H1 (cell line): ENCODE data around the gene PDPK1. TPM values are rescaled to one million over a fixed set of nuclear protein-coding genes. Genes with fewer than 3 reads are reported as not detected.

Source experiments
- CTCF ChIA-PET: fragments of 300-600 bp; sonication (Branson Sonifier 250); formaldehyde crosslinking; loops from one replicate; lab custom pipeline; 2021; ENCODE audit not compliant: partially characterized antibody; lab: Charles Lee
- POLR2A ChIA-PET: fragments of 300-600 bp; sonication (Branson Sonifier 250); formaldehyde crosslinking; loops from one replicate; lab custom pipeline; 2021; ENCODE audit warnings: inconsistent platforms; ENCODE audit not compliant: partially characterized antibody; lab: Charles Lee
- DNase-seq, 2 experiments: peaks; one replicate each; pipeline versions ENCODE4 v3.0.0 to v3.0.0-alpha.2; 2010 to 2022; ENCODE audit warnings: low spot score in 2 of 2, low read depth in 1 of 2, mixed read lengths in 1 of 2
- FAIRE-seq: peaks from 2 replicates; lab custom pipeline; 2011; peaks lifted over from hg19 to GRCh38; lab: Jason Lieb, UNC
- H2AFZ ChIP-seq: 2 replicates; pipeline ENCODE4 v1.8.1; 2012; ENCODE audit warnings: low read length, inconsistent platforms
- H2AK5ac ChIP-seq: 2 replicates; pipeline ENCODE4 v1.6.1; 2013; ENCODE audit warnings: low read depth, low read length
- H2BK120ac ChIP-seq: replicated peaks from 2 replicates; pipeline ENCODE3; 2013; ENCODE audit warnings: low read depth, low read length, inconsistent platforms
- H2BK12ac ChIP-seq: 2 replicates; pipeline ENCODE4 v1.6.1; 2013; ENCODE audit warnings: low read depth, low read length
- H2BK15ac ChIP-seq: 2 replicates; pipeline ENCODE4 v1.6.1; 2013; ENCODE audit warnings: low read length
- H2BK20ac ChIP-seq: 2 replicates; pipeline ENCODE4 v1.6.1; 2013; ENCODE audit warnings: low read length
- H2BK5ac ChIP-seq: 2 replicates; pipeline ENCODE4 v1.6.1; 2013; ENCODE audit warnings: low read depth, low read length
- H3K14ac ChIP-seq: 2 replicates; pipeline ENCODE4 v1.6.1; 2013; ENCODE audit warnings: inconsistent platforms; ENCODE audit not compliant: insufficient read length
- H3K18ac ChIP-seq: 2 replicates; pipeline ENCODE4 v1.6.1; 2013; ENCODE audit warnings: low read length; ENCODE audit errors: extremely low read depth
- H3K23ac ChIP-seq: 2 replicates; pipeline ENCODE4 v1.6.1; 2013; ENCODE audit warnings: inconsistent platforms; ENCODE audit not compliant: insufficient read length
- H3K23me2 ChIP-seq: 2 replicates; pipeline ENCODE4 v1.6.1; 2013; ENCODE audit warnings: low read depth, low read length
- H3K27ac ChIP-seq: 2 replicates; pipeline ENCODE4 v1.6.1; 2011; ENCODE audit warnings: low read depth, low read length, inconsistent platforms
- H3K27me3 ChIP-seq, 4 experiments: replicated peaks in 1 of 4; 1 replicate in 1 of 4; 2 replicates in 3 of 4; pipeline versions ENCODE4 v1.6.1 to v1.8.1; 2011 to 2013; ENCODE audit warnings: low read length in 3 of 4, mild to moderate bottlenecking in 3 of 4, inconsistent platforms in 2 of 4, mixed read lengths in 2 of 4, moderate library complexity in 1 of 4; ENCODE audit not compliant: control insufficient read depth in 3 of 4, insufficient read depth in 3 of 4; ENCODE audit errors: extremely low read depth in 1 of 4
- H3K36me3 ChIP-seq, 4 experiments: 2 replicates each; pipeline versions ENCODE4 v1.6.1 to v1.8.1; 2011 to 2013; ENCODE audit warnings: mild to moderate bottlenecking in 4 of 4, low read length in 3 of 4, moderate library complexity in 2 of 4, control low read depth in 1 of 4, inconsistent platforms in 1 of 4; ENCODE audit not compliant: insufficient read depth in 4 of 4, control insufficient read depth in 2 of 4
- H3K4ac ChIP-seq: replicated peaks from 2 replicates; pipeline ENCODE3; 2013; ENCODE audit warnings: low read length, low read depth, mixed read lengths, inconsistent platforms; ENCODE audit not compliant: insufficient read length
- H3K4me1 ChIP-seq, 4 experiments: replicated peaks in 1 of 4; 1 replicate in 1 of 4; 2 replicates in 3 of 4; pipeline versions ENCODE4 v1.6.1 to v1.8.1; 2011 to 2013; ENCODE audit warnings: low read length in 3 of 4, inconsistent platforms in 2 of 4, mixed read lengths in 1 of 4; ENCODE audit not compliant: insufficient read depth in 4 of 4, control insufficient read depth in 3 of 4
- H3K4me2 ChIP-seq, 2 experiments: 2 replicates each; pipeline versions ENCODE4 v1.6.1 to v1.8.1; 2011 to 2013; ENCODE audit warnings: low read depth in 2 of 2, low read length in 2 of 2, control low read depth in 1 of 2, inconsistent platforms in 1 of 2, mild to moderate bottlenecking in 1 of 2; ENCODE audit not compliant: insufficient read depth in 1 of 2
- H3K4me3 ChIP-seq, 4 experiments: fragments of 200-600, 300-600 bp in 1 of 4; sonication (generic), shearing (Covaris generic), sonication (Bioruptor Twin) in 1 of 4; 2 replicates each; pipeline versions ENCODE4 v1.5.1 to v1.8.1; 2011 to 2016; ENCODE audit warnings: low read length in 4 of 4, low read depth in 3 of 4, control low read depth in 2 of 4, inconsistent platforms in 2 of 4, mild to moderate bottlenecking in 2 of 4, mixed read lengths in 1 of 4, moderate library complexity in 1 of 4; ENCODE audit not compliant: insufficient read depth in 2 of 4; ENCODE audit errors: extremely low read depth in 1 of 4
- H3K56ac ChIP-seq: replicated peaks from 2 replicates; pipeline ENCODE3; 2013; ENCODE audit warnings: low read depth, mild to moderate bottlenecking, mixed read lengths, low read length, inconsistent platforms; ENCODE audit not compliant: insufficient read length
- H3K79me1 ChIP-seq: 2 replicates; pipeline ENCODE4 v1.6.1; 2013; ENCODE audit warnings: low read depth, low read length, control low read depth
- H3K79me2 ChIP-seq, 2 experiments: 2 replicates each; pipeline versions ENCODE4 v1.6.1 to v1.8.1; 2012 to 2013; ENCODE audit warnings: low read length in 2 of 2, mild to moderate bottlenecking in 2 of 2, inconsistent platforms in 1 of 2; ENCODE audit not compliant: insufficient read depth in 2 of 2, control insufficient read depth in 1 of 2
- H3K9ac ChIP-seq, 4 experiments: replicated peaks in 1 of 4; 1 replicate in 1 of 4; 2 replicates in 3 of 4; pipeline versions ENCODE4 v1.6.1 to v1.8.1; 2011 to 2013; ENCODE audit warnings: low read depth in 3 of 4, low read length in 3 of 4, control low read depth in 2 of 4, mild to moderate bottlenecking in 2 of 4, moderate library complexity in 2 of 4, inconsistent platforms in 1 of 4; ENCODE audit errors: extremely low read depth in 1 of 4
- H3K9me3 ChIP-seq, 2 experiments: 2 replicates each; pipeline versions ENCODE4 v1.6.1 to v1.8.1; 2012 to 2013; ENCODE audit warnings: mild to moderate bottlenecking in 2 of 2, moderate library complexity in 2 of 2, control low read depth in 1 of 2, inconsistent platforms in 1 of 2, low read depth in 1 of 2, low read length in 1 of 2, mixed read lengths in 1 of 2; ENCODE audit not compliant: insufficient read depth in 2 of 2
- H4K20me1 ChIP-seq, 2 experiments: replicated peaks in 1 of 2; 2 replicates each; pipeline versions ENCODE3 to v1.8.1; 2011 to 2013; ENCODE audit warnings: inconsistent platforms in 2 of 2, low read length in 2 of 2, mild to moderate bottlenecking in 1 of 2; ENCODE audit not compliant: insufficient read depth in 2 of 2, control insufficient read depth in 1 of 2
- H4K5ac ChIP-seq: 2 replicates; pipeline ENCODE4 v1.6.1; 2013; ENCODE audit warnings: low read length, low read depth, mixed read lengths, inconsistent platforms; ENCODE audit not compliant: insufficient read length
- H4K8ac ChIP-seq: 2 replicates; pipeline ENCODE4 v1.8.0; 2013; ENCODE audit warnings: mild to moderate bottlenecking, moderate library complexity, low read length, inconsistent platforms; ENCODE audit not compliant: insufficient read depth; ENCODE audit errors: extremely low read depth
- H4K91ac ChIP-seq: replicated peaks from 2 replicates; pipeline ENCODE3; 2013; ENCODE audit warnings: low read length, mixed read lengths, inconsistent platforms; ENCODE audit not compliant: insufficient read length
- CTCF ChIP-seq, 3 experiments: IDR thresholded peaks; 1 replicate in 2 of 3; 2 replicates in 1 of 3; pipeline versions ENCODE4 v1.5.1 to v1.6.1; 2011; ENCODE audit warnings: low read length in 3 of 3, mild to moderate bottlenecking in 3 of 3, inconsistent platforms in 2 of 3, low read depth in 1 of 3, moderate library complexity in 1 of 3; ENCODE audit not compliant: insufficient read depth in 1 of 3; ENCODE audit errors: control extremely low read depth in 1 of 3
- HDAC6 ChIP-seq: IDR thresholded peaks from one replicate; pipeline ENCODE4 v1.7.1; 2012; ENCODE audit warnings: low read depth, mild to moderate bottlenecking, inconsistent platforms, low read length, moderate library complexity
- KDM4A ChIP-seq: IDR thresholded peaks from one replicate; pipeline ENCODE4 v1.7.1; 2012; ENCODE audit warnings: low read depth, mild to moderate bottlenecking, moderate library complexity, low read length, inconsistent platforms; ENCODE audit not compliant: severe bottlenecking
- NANOG ChIP-seq: IDR thresholded peaks from 2 replicates; pipeline ENCODE4 v1.6.1; 2011; ENCODE audit warnings: low read length, low read depth, mild to moderate bottlenecking, inconsistent platforms; ENCODE audit not compliant: insufficient read depth, poor library complexity, severe bottlenecking
- NRF1 ChIP-seq: IDR thresholded peaks from 2 replicates; pipeline ENCODE4 v1.6.1; 2011; ENCODE audit warnings: mild to moderate bottlenecking, low read depth, low read length, improper control_type of control experiment
- PHF8 ChIP-seq: fragments of 200-600 bp; sonication (generic); conservative IDR thresholded peaks from 2 replicates; pipeline ENCODE4 v1.7.1; 2012; ENCODE audit warnings: low read depth, mild to moderate bottlenecking, inconsistent platforms, low read length, moderate library complexity
- RAD21 ChIP-seq, 2 experiments: IDR thresholded peaks in 1 of 2; conservative IDR thresholded peaks in 1 of 2; 2 replicates each; pipeline ENCODE4 v1.6.1; 2011; ENCODE audit warnings: low read depth in 2 of 2, low read length in 2 of 2, improper control_type of control experiment in 1 of 2, inconsistent platforms in 1 of 2, mild to moderate bottlenecking in 1 of 2, moderate library complexity in 1 of 2
- RFX5 ChIP-seq: IDR thresholded peaks from 2 replicates; pipeline ENCODE4 v1.6.1; 2011; ENCODE audit warnings: low read depth, low read length, improper control_type of control experiment, borderline replicate concordance
- TEAD4 ChIP-seq: IDR thresholded peaks from 2 replicates; pipeline ENCODE4 v1.6.1; 2012; ENCODE audit warnings: low read depth, low read length, inconsistent platforms, mixed read lengths
- WGBS, 2 experiments: shearing (Covaris generic) in 1 of 2; methylation state at CpG; one replicate each; pipeline versions ENCODE4 v1.1.6 to v1.1.7; 2013 to 2015; ENCODE audit warnings: low lambda C conversion rate in 2 of 2, mixed read lengths in 2 of 2, inconsistent platforms in 1 of 2, low coverage in 1 of 2, missing lambda C conversion rate in 1 of 2; ENCODE audit not compliant: insufficient replicate concordance in 2 of 2, insufficient coverage in 1 of 2, insufficient read length in 1 of 2; ENCODE audit errors: extremely low coverage in 1 of 2, missing lambda C conversion rate in 1 of 2; 5-methylcytosine and 5-hydroxymethylcytosine counted together
- polyA plus RNA-seq, 7 experiments: library from polyadenylated mRNA; depleted of rRNA in 3 of 7; stranded (reverse) in 5 of 7; unstranded in 2 of 7; fragments of >200 nt in 5 of 7; fragments of 200-250 nt in 2 of 7; gene quantifications; 1 replicate in 5 of 7; 2 replicates in 1 of 7; 4 replicates in 1 of 7; pipeline versions ENCODE4 v1.2.1 to v1.2.3, GENCODE V29; 2011 to 2013; ENCODE audit warnings: missing spikeins in 2 of 7, mixed read lengths in 2 of 7
- total RNA-seq: library from RNA; stranded (reverse); fragmentation: NEBNext Ultra II Directional; extraction: Animal tissue kit (Norgen Biotek cat#: 25700); gene quantifications from 2 replicates; pipeline ENCODE4 v1.2.1, GENCODE V29; 2021

The PDPK1 gene
- total and polyA plus RNA-seq, 2 of the 8 experiments (the other 6 are each of a cell fraction or from before 2014, with no cell fraction given) = 17.1 to 27.8 TPM

GRCh38 chr16:2524339-2524938, 13.4 kb upstream of the PDPK1 start:
- no peak overlapping the region for H3K4me2 ChIP-seq
- H3K14ac ChIP-seq = no peak overlapping the region
- no peak overlapping the region for H2AK5ac ChIP-seq
- POLR2A ChIA-PET = interaction anchor here (1.2 to 7.6 kb wide), 4 partner anchors 6 to 13 kb away, joined by 3 to 108 read pairs (median 13); partner anchors contain the start of genes ATP6V0C and CEMP1
- peaks cover 7 to 24% (median 16%) of the 10 kb centered on the region in 4 experiments for H3K36me3 ChIP-seq
- peaks cover 0 to 8% of the 10 kb centered on the region in 2 experiments; a peak in 1 of 4 replicates for H3K79me2 ChIP-seq
- H3K56ac ChIP-seq = no peak overlapping the region
- no peaks in the 10 kb centered on the region for H3K9me3 ChIP-seq
- H2BK5ac ChIP-seq = no peak overlapping the region
- H2BK12ac ChIP-seq = no peak overlapping the region
- H3K23ac ChIP-seq = no peak overlapping the region
- H3K23me2 ChIP-seq = peaks cover 5% of the 10 kb centered on the region; the same call in 1 of the 2 replicates
- no peak overlapping the region for H4K91ac ChIP-seq
- 89% methylated on average over 9 of the region's 9 CpGs; no CpG with 5 or more reads in 1 of the 2 experiments for WGBS, 2 experiments
- H3K79me1 ChIP-seq = peaks cover 5% of the 10 kb centered on the region
- H2BK15ac ChIP-seq = no peak overlapping the region
- no peak overlapping the region for H4K5ac ChIP-seq
- H3K18ac ChIP-seq = no peak overlapping the region
- no peak overlapping the region for H3K4me3 ChIP-seq
- no peaks in the 10 kb centered on the region for H3K27me3 ChIP-seq
- no peak overlapping the region for H2BK120ac ChIP-seq
- no peak overlapping the region for H3K27ac ChIP-seq
- H2BK20ac ChIP-seq = no peak overlapping the region
- no peak overlapping the region for H2AFZ ChIP-seq
- no peak for DNase-seq
- H4K20me1 ChIP-seq = peaks cover 2 to 10% of the 10 kb centered on the region in 2 experiments
- H3K4me1 ChIP-seq = peaks cover 0 to 6% (median 1%) of the 10 kb centered on the region in 4 experiments; a peak in 3 of 7 replicates
- no peak overlapping the region for H4K8ac ChIP-seq
- CTCF ChIA-PET = interaction anchor here (0.6 to 1.7 kb wide), 3 partner anchors 8 to 250 kb away, joined by 3 read pairs; no protein-coding TSS in a partner anchor
- H3K9ac ChIP-seq = no peak overlapping the region
- no peak for FAIRE-seq
- H3K4ac ChIP-seq = no peak overlapping the region
- no peak for TF ChIP-seq PHF8
- TF ChIP-seq HDAC6 = no peak
- no peak for TF ChIP-seq RAD21 (IDR thresholded peaks at IDR 0.05 in 1 of 2, conservative IDR thresholded peaks at IDR 0.05 in 1 of 2; ENCODE audit: low read depth in 2 of 2, low read length in 2 of 2)
- no peak for TF ChIP-seq KDM4A
- TF ChIP-seq CTCF (IDR thresholded peaks at IDR 0.05; ENCODE audit: control extremely low read depth in 1 of 3, insufficient read depth in 1 of 3, low read depth in 1 of 3, low read length in 3 of 3) = no peak
- TF ChIP-seq TEAD4 = no peak
- no peak for TF ChIP-seq RFX5
- TF ChIP-seq NANOG = no peak
- no peak for TF ChIP-seq NRF1
